Fibroblast of villous mesenchyme (primary cell): ENCODE data around the gene SARDH. TPM values are rescaled to one million over a fixed set of nuclear protein-coding genes. Genes with fewer than 3 reads are reported as not detected.
"Not testable (repeated sequence)": the region's sequence is repeated elsewhere in the genome, so short reads cannot be mapped to it uniquely, and the experiment has no call there.

Experiments
- DNase-seq: peaks from one replicate; pipeline ENCODE4 v3.0.0-alpha.2; 2010; ENCODE audit warnings: low read depth
- H3K4me3 ChIP-seq: 2 replicates; pipeline ENCODE4 v1.5.1; 2011; ENCODE audit warnings: low read depth, mild to moderate bottlenecking, low read length
- CTCF ChIP-seq: IDR thresholded peaks from 2 replicates; pipeline ENCODE4 v1.5.1; 2012; ENCODE audit warnings: low read depth, mild to moderate bottlenecking, low read length; ENCODE audit not compliant: insufficient read depth
- total RNA-seq: library from RNA; depleted of rRNA; stranded (reverse); fragments of >200 nt; gene quantifications from 2 replicates; pipeline ENCODE4 v1.2.3, GENCODE V29; 2012

Gene SARDH
- total RNA-seq, 1 donor = 6.0 TPM

- H3K4me3 ChIP-seq = no peak overlapping the region
- no peak for TF ChIP-seq CTCF
- no peak for DNase-seq
These were observed 57.7 kb downstream of the SARDH start for GRCh38 chr9:133680250-133680975.

- no peak for TF ChIP-seq CTCF
- DNase-seq = no peak
- no peak overlapping the region for H3K4me3 ChIP-seq
These were observed 58.6 kb downstream of the SARDH start for GRCh38 chr9:133679466-133680061.

GRCh38 chr9:133679056-133679455 is 59.1 kb downstream of the SARDH start:
- TF ChIP-seq CTCF = no peak
- H3K4me3 ChIP-seq = no peak overlapping the region
- no peak for DNase-seq

GRCh38 chr9:133677126-133678010 is 60.8 kb downstream of the SARDH start:
- no peak overlapping the region for H3K4me3 ChIP-seq
- DNase-seq = no peak
- TF ChIP-seq CTCF = no peak

GRCh38 chr9:133676450-133676849 is 61.7 kb downstream of the SARDH start:
- DNase-seq = peak; percentile 36
- no peak overlapping the region for H3K4me3 ChIP-seq
- TF ChIP-seq CTCF = no peak

GRCh38 chr9:133675796-133676195 is 62.4 kb downstream of the SARDH start:
- not testable (repeated sequence) for DNase-seq, H3K4me3 ChIP-seq

DNA sequence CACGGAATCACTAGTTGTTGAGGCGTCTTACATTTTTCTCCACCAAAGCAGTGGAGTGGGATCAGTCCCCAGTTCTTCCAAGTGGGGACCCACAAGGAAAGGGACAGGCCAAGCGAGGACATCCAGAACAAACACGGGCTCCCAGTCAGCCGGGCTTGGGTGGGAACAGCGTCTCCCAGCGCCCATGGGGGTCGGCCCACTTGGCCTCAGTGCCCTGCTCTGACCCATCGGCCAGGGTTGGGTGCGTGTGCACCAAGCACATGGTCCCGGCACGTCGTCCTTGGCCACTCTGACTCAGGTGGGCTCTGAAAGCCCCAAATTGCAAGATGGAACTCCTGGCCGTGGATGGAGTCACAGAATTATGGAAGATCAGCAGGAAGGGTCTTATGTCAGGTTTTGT is 64.1 kb downstream of the SARDH start:
- DNase-seq = no peak
- H3K4me3 ChIP-seq = no peak overlapping the region
- TF ChIP-seq CTCF = no peak
